Liver (tissue), 9 donors: ENCODE results near the gene KLHDC8A. TPM values are rescaled to one million over a fixed set of nuclear protein-coding genes. Genes with fewer than 3 reads are reported as not detected.

ENCODE experiments used
- DNase-seq: peaks from one replicate; pipeline ENCODE4 v3.0.0-alpha.2; 2017; ENCODE audit warnings: low spot score
- H3K27ac ChIP-seq, 2 donors: one replicate each; pipeline ENCODE4 v1.7.0; 2013; ENCODE audit warnings: inconsistent platforms in 2 of 2, low read length in 2 of 2, control low read depth in 1 of 2, low read depth in 1 of 2, mild to moderate bottlenecking in 1 of 2
- H3K27me3 ChIP-seq, 4 donors: one replicate each; pipeline versions ENCODE4 v1.6.1 to v1.7.0; 2013; ENCODE audit warnings: low read length in 3 of 4, inconsistent platforms in 1 of 4, mild to moderate bottlenecking in 1 of 4, moderate library complexity in 1 of 4; ENCODE audit not compliant: control insufficient read depth in 4 of 4, insufficient read depth in 4 of 4
- H3K36me3 ChIP-seq, 4 donors: one replicate each; pipeline versions ENCODE4 v1.6.1 to v1.7.0; 2013; ENCODE audit warnings: low read length in 3 of 4, mild to moderate bottlenecking in 3 of 4, low read depth in 1 of 4, moderate library complexity in 1 of 4; ENCODE audit not compliant: control insufficient read depth in 4 of 4, insufficient read depth in 3 of 4
- H3K4me1 ChIP-seq, 4 donors: one replicate each; pipeline versions ENCODE4 v1.6.1 to v1.7.0; 2013; ENCODE audit warnings: low read length in 3 of 4, mild to moderate bottlenecking in 3 of 4, moderate library complexity in 1 of 4; ENCODE audit not compliant: control insufficient read depth in 4 of 4, insufficient read depth in 4 of 4
- H3K4me3 ChIP-seq, 3 donors: one replicate each; pipeline versions ENCODE4 v1.6.1 to v1.7.0; 2013; ENCODE audit warnings: low read length in 3 of 3, control low read depth in 1 of 3, low read depth in 1 of 3, mild to moderate bottlenecking in 1 of 3
- H3K9ac ChIP-seq, 2 donors: one replicate each; pipeline ENCODE4 v1.7.0; 2013; ENCODE audit warnings: low read length in 2 of 2, mild to moderate bottlenecking in 2 of 2, moderate library complexity in 2 of 2, control low read depth in 1 of 2, low read depth in 1 of 2
- H3K9me3 ChIP-seq, 4 donors: one replicate each; pipeline versions ENCODE4 v1.6.1 to v1.7.0; 2013; ENCODE audit warnings: low read length in 3 of 4; ENCODE audit not compliant: control insufficient read depth in 4 of 4
- ATF3 ChIP-seq: IDR thresholded peaks from 2 replicates; pipeline ENCODE4 v1.6.1; 2016; ENCODE audit warnings: antibody characterized with exemption
- CTCF ChIP-seq: fragments of 150-350 bp; IDR thresholded peaks from 2 replicates; pipeline ENCODE4 v1.5.1; 2017; ENCODE audit warnings: improper control_type of control experiment, low read depth, low read length; ENCODE audit not compliant: missing input control
- EGR1 ChIP-seq, 2 donors: IDR thresholded peaks; 2 replicates each; pipeline ENCODE4 v1.6.1; 2016 to 2018; ENCODE audit warnings: antibody characterized with exemption in 2 of 2, low read depth in 2 of 2
- FOXA1 ChIP-seq: IDR thresholded peaks from 2 replicates; pipeline ENCODE4 v1.6.1; 2016; ENCODE audit warnings: antibody characterized with exemption
- FOXA2 ChIP-seq: IDR thresholded peaks from 2 replicates; pipeline ENCODE4 v1.6.1; 2016; ENCODE audit warnings: antibody characterized with exemption
- GABPA ChIP-seq, 2 donors: IDR thresholded peaks in 1 of 2; conservative IDR thresholded peaks in 1 of 2; 2 replicates each; pipeline ENCODE4 v1.6.1; 2016; ENCODE audit warnings: antibody characterized with exemption in 2 of 2, mild to moderate bottlenecking in 1 of 2, moderate library complexity in 1 of 2
- HNF4A ChIP-seq, 2 donors: conservative IDR thresholded peaks; 2 replicates each; pipeline ENCODE4 v1.6.1; 2016; ENCODE audit warnings: antibody characterized with exemption in 2 of 2, mild to moderate bottlenecking in 2 of 2
- HNF4G ChIP-seq: IDR thresholded peaks from 2 replicates; pipeline ENCODE4 v1.6.1; 2016; ENCODE audit warnings: antibody characterized with exemption
- JUND ChIP-seq, 2 donors: IDR thresholded peaks; 2 replicates each; pipeline ENCODE4 v1.6.1; 2016; ENCODE audit warnings: antibody characterized with exemption in 2 of 2
- MAX ChIP-seq: IDR thresholded peaks from 2 replicates; pipeline ENCODE4 v1.6.1; 2016; ENCODE audit warnings: antibody characterized with exemption
- NR2F2 ChIP-seq: IDR thresholded peaks from 2 replicates; pipeline ENCODE4 v1.6.1; 2016; ENCODE audit warnings: antibody characterized with exemption
- RAD21 ChIP-seq, 2 donors: IDR thresholded peaks; 2 replicates each; pipeline ENCODE4 v1.6.1; 2016; ENCODE audit warnings: antibody characterized with exemption in 2 of 2, mild to moderate bottlenecking in 2 of 2
- REST ChIP-seq: IDR thresholded peaks from 2 replicates; pipeline ENCODE4 v1.6.1; 2016; ENCODE audit warnings: antibody characterized with exemption, mild to moderate bottlenecking
- RXRA ChIP-seq, 2 donors: IDR thresholded peaks; 2 replicates each; pipeline ENCODE4 v1.6.1; 2017 to 2018; ENCODE audit warnings: antibody characterized with exemption in 2 of 2, mild to moderate bottlenecking in 1 of 2
- SP1 ChIP-seq: IDR thresholded peaks from 2 replicates; pipeline ENCODE4 v1.6.1; 2018; ENCODE audit warnings: antibody characterized with exemption, mild to moderate bottlenecking
- TAF1 ChIP-seq: conservative IDR thresholded peaks from 2 replicates; pipeline ENCODE4 v1.6.1; 2016; ENCODE audit warnings: antibody characterized with exemption, mild to moderate bottlenecking
- YY1 ChIP-seq: IDR thresholded peaks from 2 replicates; pipeline ENCODE4 v1.6.1; 2016; ENCODE audit warnings: antibody characterized with exemption, mild to moderate bottlenecking
- WGBS: extraction: QIAGEN DNeasy Blood & Tissue Kit; methylation state at CpG from one replicate; pipeline ENCODE4 v1.1.7; 2013; 5-methylcytosine and 5-hydroxymethylcytosine counted together
- polyA plus RNA-seq, 2 donors: library from polyadenylated mRNA; stranded (reverse) in 1 of 2; unstranded in 1 of 2; fragments of 200-250 nt in 1 of 2; fragments of >200 nt in 1 of 2; fragmentation: Nextera tagmentation in 1 of 2; extraction: Ambion mirVana in 1 of 2; gene quantifications; one replicate each; pipeline versions ENCODE4 v1.2.1 to v1.2.3, GENCODE V29; 2013 to 2015
- total RNA-seq, 2 donors: library from RNA; depleted of rRNA; stranded (reverse); fragments of >200 nt; gene quantifications; one replicate each; pipeline ENCODE4 v1.2.3, GENCODE V29; 2014
- donor health status: healthy.
- donor health status: healthy.
- donor health status: healthy.
- donor health status: healthy.
- donor health status: healthy.

KLHDC8A gene
- total and polyA plus RNA-seq, 4 donors = 0.02 to 0.05 TPM; not detected in 2

GRCh38 chr1:205325334-205325884 is 31.3 kb downstream of the KLHDC8A start:
- Histone ChIP-seq H3K4me1 (peaks cover 2 to 16% (median 7%) of the 10 kb centered on the region in 4 donors), H3K9ac (no peak overlapping the region), H3K36me3 (no peaks in the 10 kb centered on the region), H3K4me3 (no peak overlapping the region), H3K27me3 (no peaks in the 10 kb centered on the region), H3K27ac (no peak overlapping the region), H3K9me3 (no peaks in the 10 kb centered on the region)
- TF ChIP-seq YY1 (no peak), GABPA (IDR thresholded peaks at IDR 0.05 in 1 of 2, conservative IDR thresholded peaks at IDR 0.05 in 1 of 2) (no peak), ATF3 (no peak), CTCF (peak; percentile 85), FOXA2 (no peak), HNF4G (no peak), EGR1 (IDR thresholded peaks at IDR 0.05; ENCODE audit: low read depth in 2 of 2) (no peak), REST (no peak), MAX (no peak), RAD21 (IDR thresholded peaks at IDR 0.05) (peak; percentile 99 to 100)
- 34% methylated on average over 6 of the region's 6 CpGs for WGBS
- DNase-seq = peak; percentile 65

DNA sequence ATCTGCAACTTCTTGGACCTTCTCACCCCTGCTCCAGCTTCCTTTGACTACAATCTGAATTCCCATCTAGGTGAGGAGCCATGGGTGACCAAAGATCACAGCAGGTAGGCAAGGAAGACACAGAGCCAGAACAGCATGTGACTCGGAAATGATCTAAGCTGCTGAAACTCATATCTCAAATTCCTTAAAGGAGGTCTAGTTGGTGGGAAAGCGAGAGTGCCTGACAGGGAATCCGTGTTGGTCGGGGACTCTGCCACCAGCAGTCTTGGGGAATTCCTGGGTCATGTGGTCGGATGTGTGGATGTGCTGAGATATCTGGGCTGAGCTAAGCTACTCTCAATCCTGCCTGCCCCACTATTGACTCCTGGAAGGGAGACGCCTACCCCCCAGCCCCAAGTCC is 31.9 kb downstream of the KLHDC8A start:
- H3K9me3 ChIP-seq = no peaks in the 10 kb centered on the region
- no peak overlapping the region for H3K9ac ChIP-seq
- no peak overlapping the region for H3K4me3 ChIP-seq
- WGBS = 43% methylated on average over 6 of the region's 6 CpGs
- H3K27ac ChIP-seq = no peak overlapping the region
- H3K36me3 ChIP-seq = no peaks in the 10 kb centered on the region
- DNase-seq = no peak
- peaks cover 2 to 20% (median 8%) of the 10 kb centered on the region in 4 donors for H3K4me1 ChIP-seq
- H3K27me3 ChIP-seq = no peaks in the 10 kb centered on the region
- TF ChIP-seq TAF1 (no peak), YY1 (no peak), FOXA2 (no peak), NR2F2 (no peak), GABPA (IDR thresholded peaks at IDR 0.05 in 1 of 2, conservative IDR thresholded peaks at IDR 0.05 in 1 of 2) (no peak), SP1 (no peak), RXRA (IDR thresholded peaks at IDR 0.05) (no peak), EGR1 (IDR thresholded peaks at IDR 0.05; ENCODE audit: low read depth in 2 of 2) (no peak), MAX (no peak), HNF4A (conservative IDR thresholded peaks at IDR 0.05) (no peak), ATF3 (no peak), REST (no peak), JUND (IDR thresholded peaks at IDR 0.05) (no peak), FOXA1 (no peak), RAD21 (IDR thresholded peaks at IDR 0.05) (no peak), HNF4G (no peak), CTCF (no peak)
